Peyer's patch (tissue), 4 donors: ENCODE results near the gene KRT26. TPM values are rescaled to one million over a fixed set of nuclear protein-coding genes. Genes with fewer than 3 reads are reported as not detected.

ENCODE experiments used
- DNase-seq, 3 donors: peaks; one replicate each; pipeline ENCODE4 v3.0.0-alpha.2; 2017 to 2019
- H3K27ac ChIP-seq, 4 donors: fragments of 200-600 bp; sonication (generic); one replicate each; pipeline ENCODE4 v1.5.1; 2016 to 2019
- H3K27me3 ChIP-seq, 2 donors: fragments of 200-600 bp; sonication (generic); one replicate each; pipeline ENCODE4 v1.5.1; 2019
- H3K36me3 ChIP-seq, 3 donors: fragments of 200-600 bp; sonication (generic); one replicate each; pipeline ENCODE4 v1.5.1; 2016 to 2019
- H3K4me1 ChIP-seq, 4 donors: fragments of 200-600 bp; sonication (generic); one replicate each; pipeline ENCODE4 v1.5.1; 2016 to 2019
- H3K4me3 ChIP-seq, 4 donors: fragments of 200-600 bp; sonication (generic); 1 replicate in 3 of 4; 2 replicates in 1 of 4; pipeline ENCODE4 v1.5.1; 2016 to 2019; ENCODE audit warnings: mild to moderate bottlenecking in 1 of 4
- H3K9me3 ChIP-seq, 4 donors: fragments of 200-600 bp; sonication (generic); one replicate each; pipeline ENCODE4 v1.5.1; 2016 to 2019; ENCODE audit warnings: mild to moderate bottlenecking in 1 of 4
- POLR2A ChIP-seq, 2 donors: fragments of 450-650 bp; IDR thresholded peaks; one replicate each; pipeline ENCODE4 v1.5.1; 2017; ENCODE audit warnings: antibody characterized with exemption in 2 of 2, mild to moderate bottlenecking in 2 of 2, moderate library complexity in 2 of 2
- total RNA-seq, 4 donors: library from RNA; depleted of rRNA; stranded (reverse); fragments of >200 nt; gene quantifications; one replicate each; pipeline ENCODE4 v1.1.0, GENCODE V29; 2016
- TF ChIP-seq, protein P1 (sequence below), 6 experiments: fragments of 450-650 bp in 4 of 6; fragments of 200-600 bp in 2 of 6; sonication (generic) in 1 of 6; IDR thresholded peaks; one replicate each; pipeline ENCODE4 v1.5.1; 2017 to 2019; ENCODE audit warnings: antibody characterized with exemption in 6 of 6, mild to moderate bottlenecking in 3 of 6, moderate library complexity in 1 of 6

The KRT26 gene
- total RNA-seq, 4 donors from 2014 or later, result not detected

DNA sequence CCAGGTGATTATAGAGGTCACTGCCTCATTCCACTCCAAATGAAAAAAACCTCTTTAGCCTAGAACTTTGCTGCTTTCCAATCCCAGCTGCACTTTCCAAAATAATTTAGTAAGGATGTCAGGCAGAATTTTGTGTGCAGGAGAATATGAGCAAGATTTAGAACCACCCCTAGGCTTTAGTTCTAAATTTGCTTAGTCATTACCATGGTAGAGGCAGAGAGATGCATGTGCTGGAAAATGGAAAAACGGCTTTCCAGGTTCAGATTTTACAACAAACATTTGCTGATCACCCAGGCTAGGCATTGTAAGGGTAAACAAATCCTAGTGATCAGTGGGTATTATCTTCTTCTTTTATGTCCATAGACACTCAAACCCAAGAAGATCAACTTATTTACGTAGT, 6.3 kb downstream of the KRT26 start:
- H3K36me3 ChIP-seq, result no peaks in the 10 kb centered on the region
- no peak for TF ChIP-seq POLR2A (IDR thresholded peaks at IDR 0.05)
- TF ChIP-seq, protein P1, sequence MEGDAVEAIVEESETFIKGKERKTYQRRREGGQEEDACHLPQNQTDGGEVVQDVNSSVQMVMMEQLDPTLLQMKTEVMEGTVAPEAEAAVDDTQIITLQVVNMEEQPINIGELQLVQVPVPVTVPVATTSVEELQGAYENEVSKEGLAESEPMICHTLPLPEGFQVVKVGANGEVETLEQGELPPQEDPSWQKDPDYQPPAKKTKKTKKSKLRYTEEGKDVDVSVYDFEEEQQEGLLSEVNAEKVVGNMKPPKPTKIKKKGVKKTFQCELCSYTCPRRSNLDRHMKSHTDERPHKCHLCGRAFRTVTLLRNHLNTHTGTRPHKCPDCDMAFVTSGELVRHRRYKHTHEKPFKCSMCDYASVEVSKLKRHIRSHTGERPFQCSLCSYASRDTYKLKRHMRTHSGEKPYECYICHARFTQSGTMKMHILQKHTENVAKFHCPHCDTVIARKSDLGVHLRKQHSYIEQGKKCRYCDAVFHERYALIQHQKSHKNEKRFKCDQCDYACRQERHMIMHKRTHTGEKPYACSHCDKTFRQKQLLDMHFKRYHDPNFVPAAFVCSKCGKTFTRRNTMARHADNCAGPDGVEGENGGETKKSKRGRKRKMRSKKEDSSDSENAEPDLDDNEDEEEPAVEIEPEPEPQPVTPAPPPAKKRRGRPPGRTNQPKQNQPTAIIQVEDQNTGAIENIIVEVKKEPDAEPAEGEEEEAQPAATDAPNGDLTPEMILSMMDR (IDR thresholded peaks at IDR 0.05), result no peak

DNA sequence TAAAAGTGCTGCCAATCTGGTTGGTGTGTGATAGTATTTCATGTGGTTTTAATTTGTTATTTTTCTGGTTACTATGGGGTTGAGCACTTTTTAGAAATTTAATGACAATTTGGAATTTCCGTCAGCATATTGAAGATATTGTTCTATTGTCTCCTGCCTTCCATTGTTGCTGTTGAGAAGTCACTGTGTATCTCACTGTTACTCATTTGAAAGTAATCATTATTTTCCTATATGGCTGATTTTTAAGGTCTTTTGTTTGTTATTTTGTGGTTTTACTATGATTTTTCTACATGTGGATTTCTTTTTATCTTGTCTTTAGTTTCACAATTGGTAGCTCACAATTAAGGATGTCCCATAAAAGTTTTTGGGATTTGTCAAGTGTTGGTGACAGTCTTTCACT, 8.2 kb downstream of the KRT26 start:
- Histone ChIP-seq H3K4me3 (no peak overlapping the region), H3K9me3 (peaks cover 0 to 13% (median 6%) of the 10 kb centered on the region in 4 donors), H3K27me3 (no peaks in the 10 kb centered on the region), H3K36me3 (no peaks in the 10 kb centered on the region), H3K27ac (no peak overlapping the region), H3K4me1 (no peaks in the 10 kb centered on the region)
- no peak for DNase-seq
- TF ChIP-seq, protein P1 (IDR thresholded peaks at IDR 0.05), result no peak
- TF ChIP-seq POLR2A (IDR thresholded peaks at IDR 0.05), result no peak

More for the DNA sequence above, 6.3 kb downstream of the KRT26 start:
- no peak for DNase-seq
- no peaks in the 10 kb centered on the region for H3K27me3 ChIP-seq
- peaks cover 0 to 12% (median 3%) of the 10 kb centered on the region in 4 donors for H3K9me3 ChIP-seq
- H3K27ac ChIP-seq, result no peak overlapping the region
- H3K4me1 ChIP-seq, result no peaks in the 10 kb centered on the region
- H3K4me3 ChIP-seq, result no peak overlapping the region

DNA sequence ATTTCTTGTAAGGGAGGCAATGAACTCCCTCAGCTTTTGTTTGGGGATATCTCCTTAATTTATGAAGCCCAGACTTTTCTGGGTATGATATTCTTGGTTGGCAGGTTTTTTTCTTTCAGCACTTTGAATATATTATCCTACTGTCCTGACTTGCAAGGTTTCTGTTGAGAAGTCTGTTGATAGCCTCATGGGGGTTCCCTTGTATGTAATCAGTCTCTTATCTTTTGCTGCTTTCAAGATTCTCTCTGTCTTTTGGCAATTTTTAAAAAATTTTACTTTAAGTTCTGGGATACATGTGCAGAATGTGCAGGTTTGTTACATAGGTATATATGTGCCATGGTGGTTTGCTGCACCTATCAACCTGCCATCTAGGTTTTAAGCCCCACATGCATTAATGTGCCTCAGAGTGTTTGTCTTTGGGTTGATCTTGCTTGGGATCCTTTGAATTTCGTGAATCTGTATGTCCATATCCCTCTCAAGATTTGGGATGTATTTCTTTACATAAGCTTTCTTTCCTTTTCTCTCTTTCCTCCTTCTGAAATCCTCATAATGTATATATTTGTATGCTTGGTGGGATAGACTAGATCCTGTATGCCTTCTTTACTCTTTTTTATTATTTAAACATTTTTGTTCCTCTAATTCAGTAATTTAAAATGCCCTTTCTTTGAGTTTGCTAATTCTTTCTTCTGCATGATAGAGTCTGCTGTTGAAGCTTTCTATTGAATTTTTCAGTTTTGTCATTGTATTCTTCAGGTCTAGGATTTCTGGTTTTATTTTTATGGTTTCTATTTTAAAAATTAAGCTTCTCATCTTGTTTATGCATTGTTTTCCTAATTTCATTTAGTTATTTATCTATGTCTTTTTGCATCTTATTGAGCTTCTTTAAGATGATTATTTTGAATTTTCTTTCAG, 11.6 kb downstream of the KRT26 start:
- H3K27ac ChIP-seq, result no peak overlapping the region
- H3K36me3 ChIP-seq, result no peaks in the 10 kb centered on the region
- TF ChIP-seq, protein P1 (IDR thresholded peaks at IDR 0.05), result no peak
- no peak for TF ChIP-seq POLR2A (IDR thresholded peaks at IDR 0.05)
- DNase-seq, result no peak
- H3K4me1 ChIP-seq, result no peaks in the 10 kb centered on the region
- H3K9me3 ChIP-seq, result peaks cover 0 to 13% (median 6%) of the 10 kb centered on the region in 4 donors
- no peak overlapping the region for H3K4me3 ChIP-seq
- H3K27me3 ChIP-seq, result no peaks in the 10 kb centered on the region

DNA sequence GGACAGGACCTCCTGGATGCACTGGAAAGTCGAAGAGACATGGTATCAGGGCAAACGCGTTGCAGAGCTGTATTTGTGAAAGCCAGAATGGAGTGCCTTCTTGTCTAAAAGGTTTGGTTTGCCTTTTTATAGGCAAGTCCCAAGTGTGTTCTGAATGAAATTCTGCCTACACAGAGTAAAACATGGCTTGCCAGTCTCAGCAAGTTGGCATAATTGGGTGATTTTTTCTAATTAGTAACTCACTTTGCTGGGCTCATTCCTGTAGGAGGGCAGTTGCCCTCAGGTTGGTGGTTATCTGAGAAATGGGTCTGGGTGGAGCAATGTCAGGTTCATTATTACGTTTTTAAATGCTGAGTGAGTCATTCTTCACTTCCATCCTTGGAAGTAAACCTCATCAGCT, 16.8 kb downstream of the KRT26 start, which contains the start of gene KRT25:
Gene KRT25 (minus strand): TSS at position 101 of the 400 bp plus-strand sequence. CDS start 60 bp downstream, at position 41.
- H3K9me3 ChIP-seq, result peaks cover 0 to 4% (median 0%) of the 10 kb centered on the region in 4 donors
- H3K36me3 ChIP-seq, result no peaks in the 10 kb centered on the region
- TF ChIP-seq, protein P1 (IDR thresholded peaks at IDR 0.05), result no peak
- TF ChIP-seq POLR2A (IDR thresholded peaks at IDR 0.05), result no peak
- no peaks in the 10 kb centered on the region for H3K27me3 ChIP-seq
- no peak within 1 kb of the TSS for H3K27ac ChIP-seq
- DNase-seq, result no peak
- no peaks in the 10 kb centered on the region for H3K4me1 ChIP-seq
- no peak within 1 kb of the TSS for H3K4me3 ChIP-seq

DNA sequence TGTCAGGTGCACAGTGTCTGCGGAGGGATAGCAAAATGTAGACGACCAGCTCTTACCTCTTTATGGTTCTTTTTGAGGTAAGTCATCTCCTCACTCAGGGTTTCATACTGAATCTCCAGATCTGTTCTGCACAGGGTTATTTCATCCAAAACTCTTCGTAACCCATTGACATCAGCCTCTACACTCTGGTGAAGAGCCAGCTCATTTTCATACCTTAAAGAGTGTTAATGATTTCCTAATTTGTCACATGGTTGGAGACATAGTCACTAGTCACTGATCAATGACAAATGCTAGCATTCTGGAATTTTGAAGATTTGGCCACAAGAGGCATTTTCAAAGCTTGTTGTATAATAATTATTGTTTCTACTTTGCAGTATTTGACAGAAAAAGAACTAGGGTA, 18.2 kb downstream of the KRT26 start:
- H3K4me1 ChIP-seq, result no peaks in the 10 kb centered on the region
- TF ChIP-seq POLR2A (IDR thresholded peaks at IDR 0.05), result no peak
- TF ChIP-seq, protein P1 (IDR thresholded peaks at IDR 0.05), result no peak
- H3K9me3 ChIP-seq, result no peaks in the 10 kb centered on the region
- H3K4me3 ChIP-seq, result no peak overlapping the region
- H3K27ac ChIP-seq, result no peak overlapping the region
- no peak for DNase-seq
- H3K27me3 ChIP-seq, result no peaks in the 10 kb centered on the region
- H3K36me3 ChIP-seq, result no peaks in the 10 kb centered on the region
